Measurements from ENCODE around the gene EPS8L2. TPM values are rescaled to one million over a fixed set of nuclear protein-coding genes. Genes with fewer than 3 reads are reported as not detected.

EPS8L2 gene
- total RNA-seq, 2 donors from 2014 or later: 4.7 to 7.5 TPM

- H3K9me3 ChIP-seq: no peaks in the 10 kb centered on the region
- DNase-seq (ENCODE audit: low spot score): no peak
- H3K27ac ChIP-seq: no peak overlapping the region
- no peaks in the 10 kb centered on the region for H3K4me1 ChIP-seq
- H3K27me3 ChIP-seq: no peaks in the 10 kb centered on the region
- TF ChIP-seq CTCF (IDR thresholded peaks at IDR 0.05): no peak
- H3K4me3 ChIP-seq: no peak overlapping the region
- H3K36me3 ChIP-seq: peaks cover 33% of the 10 kb centered on the region
Observed at GRCh38 chr11:673866-674265, 32.2 kb upstream of the EPS8L2 start.

- no peak for TF ChIP-seq CTCF (IDR thresholded peaks at IDR 0.05)
- no peak overlapping the region for H3K27ac ChIP-seq
- H3K4me1 ChIP-seq: no peaks in the 10 kb centered on the region
- H3K4me3 ChIP-seq: no peak overlapping the region
- H3K9me3 ChIP-seq: no peaks in the 10 kb centered on the region
- peaks cover 39% of the 10 kb centered on the region for H3K36me3 ChIP-seq
- no peaks in the 10 kb centered on the region for H3K27me3 ChIP-seq
- no peak for DNase-seq (ENCODE audit: low spot score)
Observed at GRCh38 chr11:674406-674805, 31.6 kb upstream of the EPS8L2 start.

GRCh38 chr11:678297-678696 is 27.7 kb upstream of the EPS8L2 start:
- H3K27me3 ChIP-seq: no peaks in the 10 kb centered on the region
- H3K4me1 ChIP-seq: no peaks in the 10 kb centered on the region
- peaks cover 41% of the 10 kb centered on the region for H3K36me3 ChIP-seq
- DNase-seq (ENCODE audit: low spot score): no peak
- no peaks in the 10 kb centered on the region for H3K9me3 ChIP-seq
- TF ChIP-seq CTCF (IDR thresholded peaks at IDR 0.05): no peak
- no peak overlapping the region for H3K27ac ChIP-seq
- no peak overlapping the region for H3K4me3 ChIP-seq

GRCh38 chr11:679271-680207 is 26.5 kb upstream of the EPS8L2 start:
- Histone ChIP-seq H3K36me3 (peaks cover 37% of the 10 kb centered on the region), H3K4me3 (no peak overlapping the region), H3K27me3 (no peaks in the 10 kb centered on the region), H3K9me3 (no peaks in the 10 kb centered on the region), H3K4me1 (no peaks in the 10 kb centered on the region), H3K27ac (no peak overlapping the region)
- no peak for DNase-seq (ENCODE audit: low spot score)
- no peak for TF ChIP-seq CTCF (IDR thresholded peaks at IDR 0.05)

GRCh38 chr11:680476-680875 is 25.6 kb upstream of the EPS8L2 start:
- no peaks in the 10 kb centered on the region for H3K27me3 ChIP-seq
- no peak overlapping the region for H3K4me3 ChIP-seq
- no peaks in the 10 kb centered on the region for H3K4me1 ChIP-seq
- TF ChIP-seq CTCF (IDR thresholded peaks at IDR 0.05): no peak
- no peak overlapping the region for H3K27ac ChIP-seq
- H3K9me3 ChIP-seq: no peaks in the 10 kb centered on the region
- DNase-seq (ENCODE audit: low spot score): no peak
- H3K36me3 ChIP-seq: peaks cover 41% of the 10 kb centered on the region
